HG03060 (cell line): ENCODE data around the gene SLC29A4.
"Not testable (repeated sequence)": the region's sequence is repeated elsewhere in the genome, so short reads cannot be mapped to it uniquely, and the experiment has no call there.

Source experiments
- ATAC-seq: cut with Tn5 transposase; IDR thresholded peaks from one replicate; pipeline ENCODE4 v1.9.1; 2021; ENCODE audit warnings: low read depth, moderate number of reproducible peaks; ENCODE audit not compliant: unreplicated experiment

SLC29A4 gene

GRCh38 chr7:5282543-5283316 lies at the start of gene SLC29A4:
TSS of gene SLC29A4 (plus strand) at chr7:5282943. CDS start at chr7:5287817, 4,874 bp downstream.
- no peak for ATAC-seq

GRCh38 chr7:5234852-5235831 lies 47.6 kb upstream of the SLC29A4 start:
- peak; percentile 31 for ATAC-seq

- no peak for ATAC-seq
Observed at GRCh38 chr7:5237286-5237685, 45.5 kb upstream of the SLC29A4 start.

GRCh38 chr7:5238500-5238899 lies 44.2 kb upstream of the SLC29A4 start:
- ATAC-seq = no peak

- ATAC-seq = no peak
Observed at GRCh38 chr7:5243261-5243660, 39.5 kb upstream of the SLC29A4 start.

- ATAC-seq = no peak
Observed at GRCh38 chr7:5248201-5248885, 34.4 kb upstream of the SLC29A4 start.

- not testable (repeated sequence) for ATAC-seq
Observed at GRCh38 chr7:5250787-5251186, 32.0 kb upstream of the SLC29A4 start.

GRCh38 chr7:5253529-5253928 lies 29.2 kb upstream of the SLC29A4 start:
- not testable (repeated sequence) for ATAC-seq

- not testable (repeated sequence) for ATAC-seq
Observed at GRCh38 chr7:5254371-5254770, 28.4 kb upstream of the SLC29A4 start.

GRCh38 chr7:5255832-5256231 lies 26.9 kb upstream of the SLC29A4 start:
- no peak for ATAC-seq

GRCh38 chr7:5260530-5261068 lies 22.1 kb upstream of the SLC29A4 start:
- ATAC-seq = not testable (repeated sequence)

- ATAC-seq = not testable (repeated sequence)
Observed at GRCh38 chr7:5263066-5263465, 19.7 kb upstream of the SLC29A4 start.

GRCh38 chr7:5265320-5266190 lies 17.2 kb upstream of the SLC29A4 start:
- no peak for ATAC-seq

- no peak for ATAC-seq
Observed at GRCh38 chr7:5266191-5267028, 16.3 kb upstream of the SLC29A4 start.

GRCh38 chr7:5267829-5268228 lies 14.9 kb upstream of the SLC29A4 start:
- ATAC-seq = not testable (repeated sequence)

- ATAC-seq = not testable (repeated sequence)
Observed at GRCh38 chr7:5269992-5270657, 12.6 kb upstream of the SLC29A4 start.

- no peak for ATAC-seq
Observed at GRCh38 chr7:5270788-5271187, 12.0 kb upstream of the SLC29A4 start.

GRCh38 chr7:5273831-5274405 lies 8.8 kb upstream of the SLC29A4 start:
- ATAC-seq = not testable (repeated sequence)
